HepG2 (cell line): ENCODE data around the gene PPIA. TPM values are rescaled to one million over a fixed set of nuclear protein-coding genes. Genes with fewer than 3 reads are reported as not detected.

Source experiments
- GATAD2A ChIP-seq: IDR thresholded peaks from 2 replicates; pipeline ENCODE4 v1.6.1; 2016
- KDM6A ChIP-seq: IDR thresholded peaks from 2 replicates; pipeline ENCODE4 v1.6.1; 2016; ENCODE audit warnings: low read depth
- KLF9 ChIP-seq: IDR thresholded peaks from 2 replicates; pipeline ENCODE4 v1.6.1; 2016; ENCODE audit warnings: low read depth
- KMT2B ChIP-seq: IDR thresholded peaks from 2 replicates; pipeline ENCODE4 v1.6.1; 2016; ENCODE audit warnings: missing genetic modification reagents, missing compliant biosample characterization
- MEIS1 ChIP-seq: sonication (generic); formaldehyde crosslinking; IDR thresholded peaks from 2 replicates; pipeline ENCODE4 v1.9.0; 2021; ENCODE audit warnings: mild to moderate bottlenecking, missing genetic modification reagents, moderate library complexity, borderline replicate concordance
- NR3C1 ChIP-seq: sonication (generic); formaldehyde crosslinking; IDR thresholded peaks from 2 replicates; pipeline ENCODE4 v1.4.0; 2020; ENCODE audit warnings: missing genetic modification reagents
- PHF8 ChIP-seq: sonication (generic); formaldehyde crosslinking; IDR thresholded peaks from 2 replicates; pipeline ENCODE4 v1.5.0; 2020; ENCODE audit warnings: missing genetic modification reagents
- ZFP36 ChIP-seq: fragments of 150-350 bp; IDR thresholded peaks from 2 replicates; pipeline ENCODE4 v1.6.1; 2018; ENCODE audit warnings: borderline replicate concordance, low read length, low read depth; ENCODE audit not compliant: partially characterized antibody
- ZKSCAN5 ChIP-seq: sonication (generic); formaldehyde crosslinking; IDR thresholded peaks from 2 replicates; pipeline ENCODE4 v1.5.1; 2020; ENCODE audit warnings: mild to moderate bottlenecking, missing genetic modification reagents
- ZNF20 ChIP-seq: sonication (generic); formaldehyde crosslinking; IDR thresholded peaks from 2 replicates; pipeline ENCODE4 v1.4.0; 2020; ENCODE audit warnings: mild to moderate bottlenecking, moderate library complexity, missing genetic modification reagents
- ZNF451 ChIP-seq: sonication (generic); formaldehyde crosslinking; IDR thresholded peaks from 2 replicates; pipeline ENCODE4 v1.5.0; 2020; ENCODE audit warnings: mild to moderate bottlenecking, missing genetic modification reagents
- ZNF773 ChIP-seq: sonication (generic); formaldehyde crosslinking; IDR thresholded peaks from 2 replicates; pipeline ENCODE4 v1.4.0; 2020; ENCODE audit warnings: missing genetic modification reagents, borderline replicate concordance
- ZSCAN22 ChIP-seq: sonication (generic); formaldehyde crosslinking; IDR thresholded peaks from 2 replicates; pipeline ENCODE4 v1.4.0; 2020; ENCODE audit warnings: mild to moderate bottlenecking, missing genetic modification reagents
- polyA plus RNA-seq, 8 experiments: library from polyadenylated mRNA; depleted of rRNA in 3 of 8; stranded (reverse) in 7 of 8; unstranded in 1 of 8; fragments of >200 nt; fragmentation: Illumina TruSeq in 4 of 8; extraction: Trizol in 4 of 8; gene quantifications; 2 replicates each; pipeline versions ENCODE4 v1.2.1 to v1.2.3, GENCODE V29; 2011 to 2016; ENCODE audit warnings: low read depth in 4 of 8, missing spikeins in 1 of 8, mixed read lengths in 1 of 8; ENCODE audit not compliant: insufficient read depth in 1 of 8
- total RNA-seq, 5 experiments: library from RNA; depleted of rRNA; stranded (reverse); fragments of >200 nt; fragmentation: Illumina TruSeq; extraction: Trizol; gene quantifications; 2 replicates each; pipeline ENCODE4 v1.2.3, GENCODE V29; 2016; ENCODE audit warnings: low read depth in 1 of 5
- TF ChIP-seq, protein P1 (sequence below): sonication (generic); formaldehyde crosslinking; IDR thresholded peaks from 2 replicates; pipeline ENCODE4 v1.5.0; 2020; ENCODE audit warnings: mild to moderate bottlenecking, missing genetic modification reagents, borderline replicate concordance
- TF ChIP-seq, protein P2 (sequence below): sonication (generic); formaldehyde crosslinking; IDR thresholded peaks from 2 replicates; pipeline ENCODE4 v1.9.0; 2021; ENCODE audit warnings: missing genetic modification reagents, borderline replicate concordance
- TF ChIP-seq, protein P3 (sequence below): sonication (generic); formaldehyde crosslinking; IDR thresholded peaks from 2 replicates; pipeline ENCODE4 v1.5.1; 2020; ENCODE audit warnings: missing genetic modification reagents, mild to moderate bottlenecking, borderline replicate concordance
- TF ChIP-seq, protein P4 (sequence below): fragments of 450-650 bp; IDR thresholded peaks from 2 replicates; pipeline ENCODE4 v1.6.1; 2016

The PPIA gene
- total and polyA plus RNA-seq, 2 of the 13 experiments (the other 11 are each of a cell fraction or from before 2014, with no cell fraction given), result 2,268 to 3,010 TPM

DNA sequence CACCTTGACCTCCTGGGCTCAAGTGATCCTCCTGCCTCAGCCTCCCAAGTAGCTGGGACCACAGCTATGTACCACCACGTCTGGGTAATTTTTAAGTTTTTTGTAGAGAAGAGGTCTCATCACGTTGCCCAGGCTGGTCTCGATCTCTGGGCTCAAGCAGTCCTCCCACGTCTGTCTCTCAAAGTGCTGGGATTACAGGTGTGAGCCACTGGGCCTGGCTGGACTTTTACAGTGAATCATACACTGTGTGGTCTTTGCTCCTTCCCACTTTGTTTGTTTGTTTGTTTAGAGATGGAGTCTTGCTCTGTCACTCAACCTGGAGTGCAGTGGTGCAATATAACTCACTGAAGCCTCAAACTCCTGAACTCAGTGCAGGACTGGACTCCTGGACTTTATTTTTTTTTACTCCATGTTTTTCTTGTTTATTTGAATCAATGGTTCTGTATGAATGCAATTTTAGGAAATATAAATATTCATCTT is 12.5 kb downstream of the PPIA start (continued):
- TF ChIP-seq, protein P1, sequence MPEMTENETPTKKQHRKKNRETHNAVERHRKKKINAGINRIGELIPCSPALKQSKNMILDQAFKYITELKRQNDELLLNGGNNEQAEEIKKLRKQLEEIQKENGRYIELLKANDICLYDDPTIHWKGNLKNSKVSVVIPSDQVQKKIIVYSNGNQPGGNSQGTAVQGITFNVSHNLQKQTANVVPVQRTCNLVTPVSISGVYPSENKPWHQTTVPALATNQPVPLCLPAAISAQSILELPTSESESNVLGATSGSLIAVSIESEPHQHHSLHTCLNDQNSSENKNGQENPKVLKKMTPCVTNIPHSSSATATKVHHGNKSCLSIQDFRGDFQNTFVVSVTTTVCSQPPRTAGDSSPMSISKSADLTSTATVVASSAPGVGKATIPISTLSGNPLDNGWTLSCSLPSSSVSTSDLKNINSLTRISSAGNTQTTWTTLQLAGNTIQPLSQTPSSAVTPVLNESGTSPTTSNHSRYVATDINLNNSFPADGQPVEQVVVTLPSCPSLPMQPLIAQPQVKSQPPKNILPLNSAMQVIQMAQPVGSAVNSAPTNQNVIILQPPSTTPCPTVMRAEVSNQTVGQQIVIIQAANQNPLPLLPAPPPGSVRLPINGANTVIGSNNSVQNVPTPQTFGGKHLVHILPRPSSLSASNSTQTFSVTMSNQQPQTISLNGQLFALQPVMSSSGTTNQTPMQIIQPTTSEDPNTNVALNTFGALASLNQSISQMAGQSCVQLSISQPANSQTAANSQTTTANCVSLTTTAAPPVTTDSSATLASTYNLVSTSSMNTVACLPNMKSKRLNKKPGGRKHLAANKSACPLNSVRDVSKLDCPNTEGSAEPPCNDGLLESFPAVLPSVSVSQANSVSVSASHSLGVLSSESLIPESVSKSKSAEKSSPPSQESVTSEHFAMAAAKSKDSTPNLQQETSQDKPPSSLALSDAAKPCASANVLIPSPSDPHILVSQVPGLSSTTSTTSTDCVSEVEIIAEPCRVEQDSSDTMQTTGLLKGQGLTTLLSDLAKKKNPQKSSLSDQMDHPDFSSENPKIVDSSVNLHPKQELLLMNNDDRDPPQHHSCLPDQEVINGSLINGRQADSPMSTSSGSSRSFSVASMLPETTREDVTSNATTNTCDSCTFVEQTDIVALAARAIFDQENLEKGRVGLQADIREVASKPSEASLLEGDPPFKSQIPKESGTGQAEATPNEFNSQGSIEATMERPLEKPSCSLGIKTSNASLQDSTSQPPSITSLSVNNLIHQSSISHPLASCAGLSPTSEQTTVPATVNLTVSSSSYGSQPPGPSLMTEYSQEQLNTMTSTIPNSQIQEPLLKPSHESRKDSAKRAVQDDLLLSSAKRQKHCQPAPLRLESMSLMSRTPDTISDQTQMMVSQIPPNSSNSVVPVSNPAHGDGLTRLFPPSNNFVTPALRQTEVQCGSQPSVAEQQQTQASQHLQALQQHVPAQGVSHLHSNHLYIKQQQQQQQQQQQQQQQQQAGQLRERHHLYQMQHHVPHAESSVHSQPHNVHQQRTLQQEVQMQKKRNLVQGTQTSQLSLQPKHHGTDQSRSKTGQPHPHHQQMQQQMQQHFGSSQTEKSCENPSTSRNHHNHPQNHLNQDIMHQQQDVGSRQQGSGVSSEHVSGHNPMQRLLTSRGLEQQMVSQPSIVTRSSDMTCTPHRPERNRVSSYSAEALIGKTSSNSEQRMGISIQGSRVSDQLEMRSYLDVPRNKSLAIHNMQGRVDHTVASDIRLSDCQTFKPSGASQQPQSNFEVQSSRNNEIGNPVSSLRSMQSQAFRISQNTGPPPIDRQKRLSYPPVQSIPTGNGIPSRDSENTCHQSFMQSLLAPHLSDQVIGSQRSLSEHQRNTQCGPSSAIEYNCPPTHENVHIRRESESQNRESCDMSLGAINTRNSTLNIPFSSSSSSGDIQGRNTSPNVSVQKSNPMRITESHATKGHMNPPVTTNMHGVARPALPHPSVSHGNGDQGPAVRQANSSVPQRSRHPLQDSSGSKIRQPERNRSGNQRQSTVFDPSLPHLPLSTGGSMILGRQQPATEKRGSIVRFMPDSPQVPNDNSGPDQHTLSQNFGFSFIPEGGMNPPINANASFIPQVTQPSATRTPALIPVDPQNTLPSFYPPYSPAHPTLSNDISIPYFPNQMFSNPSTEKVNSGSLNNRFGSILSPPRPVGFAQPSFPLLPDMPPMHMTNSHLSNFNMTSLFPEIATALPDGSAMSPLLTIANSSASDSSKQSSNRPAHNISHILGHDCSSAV, result no peak
- TF ChIP-seq ZNF20 (CRISPR knock-in tag), result no peak
- no peak for TF ChIP-seq ZSCAN22 (CRISPR knock-in tag)
- TF ChIP-seq KLF9, result no peak
- TF ChIP-seq NR3C1 (CRISPR knock-in tag), result no peak
- peak; percentile 26; the same call in 1 of the 2 replicates for TF ChIP-seq MEIS1 (CRISPR knock-in tag)
- no peak for TF ChIP-seq KMT2B (CRISPR knock-in tag)
- TF ChIP-seq, protein P2, sequence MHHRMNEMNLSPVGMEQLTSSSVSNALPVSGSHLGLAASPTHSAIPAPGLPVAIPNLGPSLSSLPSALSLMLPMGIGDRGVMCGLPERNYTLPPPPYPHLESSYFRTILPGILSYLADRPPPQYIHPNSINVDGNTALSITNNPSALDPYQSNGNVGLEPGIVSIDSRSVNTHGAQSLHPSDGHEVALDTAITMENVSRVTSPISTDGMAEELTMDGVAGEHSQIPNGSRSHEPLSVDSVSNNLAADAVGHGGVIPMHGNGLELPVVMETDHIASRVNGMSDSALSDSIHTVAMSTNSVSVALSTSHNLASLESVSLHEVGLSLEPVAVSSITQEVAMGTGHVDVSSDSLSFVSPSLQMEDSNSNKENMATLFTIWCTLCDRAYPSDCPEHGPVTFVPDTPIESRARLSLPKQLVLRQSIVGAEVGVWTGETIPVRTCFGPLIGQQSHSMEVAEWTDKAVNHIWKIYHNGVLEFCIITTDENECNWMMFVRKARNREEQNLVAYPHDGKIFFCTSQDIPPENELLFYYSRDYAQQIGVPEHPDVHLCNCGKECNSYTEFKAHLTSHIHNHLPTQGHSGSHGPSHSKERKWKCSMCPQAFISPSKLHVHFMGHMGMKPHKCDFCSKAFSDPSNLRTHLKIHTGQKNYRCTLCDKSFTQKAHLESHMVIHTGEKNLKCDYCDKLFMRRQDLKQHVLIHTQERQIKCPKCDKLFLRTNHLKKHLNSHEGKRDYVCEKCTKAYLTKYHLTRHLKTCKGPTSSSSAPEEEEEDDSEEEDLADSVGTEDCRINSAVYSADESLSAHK (CRISPR knock-in tag), result no peak
- TF ChIP-seq ZNF773 (CRISPR knock-in tag), result no peak
- TF ChIP-seq ZNF451, result no peak
- TF ChIP-seq PHF8, result no peak
- no peak for TF ChIP-seq ZKSCAN5 (CRISPR knock-in tag)
- TF ChIP-seq, protein P3, sequence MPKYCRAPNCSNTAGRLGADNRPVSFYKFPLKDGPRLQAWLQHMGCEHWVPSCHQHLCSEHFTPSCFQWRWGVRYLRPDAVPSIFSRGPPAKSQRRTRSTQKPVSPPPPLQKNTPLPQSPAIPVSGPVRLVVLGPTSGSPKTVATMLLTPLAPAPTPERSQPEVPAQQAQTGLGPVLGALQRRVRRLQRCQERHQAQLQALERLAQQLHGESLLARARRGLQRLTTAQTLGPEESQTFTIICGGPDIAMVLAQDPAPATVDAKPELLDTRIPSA (CRISPR knock-in tag), result no peak
- TF ChIP-seq, protein P4, sequence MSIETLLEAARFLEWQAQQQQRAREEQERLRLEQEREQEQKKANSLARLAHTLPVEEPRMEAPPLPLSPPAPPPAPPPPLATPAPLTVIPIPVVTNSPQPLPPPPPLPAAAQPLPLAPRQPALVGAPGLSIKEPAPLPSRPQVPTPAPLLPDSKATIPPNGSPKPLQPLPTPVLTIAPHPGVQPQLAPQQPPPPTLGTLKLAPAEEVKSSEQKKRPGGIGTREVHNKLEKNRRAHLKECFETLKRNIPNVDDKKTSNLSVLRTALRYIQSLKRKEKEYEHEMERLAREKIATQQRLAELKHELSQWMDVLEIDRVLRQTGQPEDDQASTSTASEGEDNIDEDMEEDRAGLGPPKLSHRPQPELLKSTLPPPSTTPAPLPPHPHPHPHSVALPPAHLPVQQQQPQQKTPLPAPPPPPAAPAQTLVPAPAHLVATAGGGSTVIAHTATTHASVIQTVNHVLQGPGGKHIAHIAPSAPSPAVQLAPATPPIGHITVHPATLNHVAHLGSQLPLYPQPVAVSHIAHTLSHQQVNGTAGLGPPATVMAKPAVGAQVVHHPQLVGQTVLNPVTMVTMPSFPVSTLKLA, result no peak
- TF ChIP-seq KDM6A, result 0 out of 2 replicates have a peak, but pooled peaks have one; percentile 11
- TF ChIP-seq GATAD2A (CRISPR knock-in tag), result peak; percentile 72
- no peak for TF ChIP-seq ZFP36
